Activated T-cell treated with anti-CD3 and anti-CD28 coated beads for 4 hours (primary cell): Measurements from ENCODE around the gene CABCOCO1.

Source experiments
- DNase-seq: peaks from one replicate; pipeline ENCODE4 v3.0.0-alpha.2; 2020

The CABCOCO1 gene

GRCh38 chr10:61787170-61787569 lies 124.4 kb downstream of the CABCOCO1 start:
- no peak for DNase-seq

DNA sequence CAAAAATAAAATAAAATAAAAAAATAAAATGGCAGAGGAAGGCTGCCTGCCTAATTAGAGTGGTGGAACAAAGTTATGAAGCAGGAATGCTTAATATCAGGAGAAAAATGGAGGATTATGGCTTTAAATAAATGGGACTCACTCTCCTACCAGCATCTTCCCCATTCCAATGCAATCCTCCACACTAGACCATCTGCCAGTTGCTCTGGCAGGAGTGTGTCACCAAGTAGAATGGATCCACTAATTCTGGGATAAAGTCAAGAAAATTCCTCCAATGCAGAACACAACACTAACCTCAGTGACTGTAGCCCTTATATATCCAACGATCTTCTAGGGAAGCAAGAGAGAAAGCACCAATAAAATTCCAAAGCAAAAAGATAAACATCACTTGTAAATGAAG lies 126.3 kb downstream of the CABCOCO1 start:
- DNase-seq, result no peak

- no peak for DNase-seq
These were observed 128.5 kb downstream of the CABCOCO1 start for GRCh38 chr10:61791216-61791615.

- no peak for DNase-seq
These were observed 129.5 kb downstream of the CABCOCO1 start for GRCh38 chr10:61792097-61792716.

DNA sequence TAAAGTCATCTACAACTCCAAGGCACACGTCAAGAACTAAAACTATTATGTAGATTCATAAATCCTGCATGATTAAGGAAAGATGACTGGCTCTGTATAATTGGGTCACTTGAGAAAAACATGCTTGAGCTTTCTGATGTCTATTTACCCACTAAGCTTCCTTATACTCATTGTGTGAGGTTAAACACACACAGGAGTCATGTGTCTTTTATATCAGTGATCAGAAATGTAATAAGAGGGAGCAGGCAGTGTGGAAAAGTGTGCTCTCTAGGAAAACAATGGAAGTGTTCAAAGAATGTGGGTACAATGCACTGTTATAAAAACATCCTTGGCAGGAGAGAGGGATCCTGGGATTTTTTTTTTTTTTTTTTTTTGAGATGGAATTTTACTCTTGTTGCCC lies 130.2 kb downstream of the CABCOCO1 start:
- DNase-seq, result no peak

DNA sequence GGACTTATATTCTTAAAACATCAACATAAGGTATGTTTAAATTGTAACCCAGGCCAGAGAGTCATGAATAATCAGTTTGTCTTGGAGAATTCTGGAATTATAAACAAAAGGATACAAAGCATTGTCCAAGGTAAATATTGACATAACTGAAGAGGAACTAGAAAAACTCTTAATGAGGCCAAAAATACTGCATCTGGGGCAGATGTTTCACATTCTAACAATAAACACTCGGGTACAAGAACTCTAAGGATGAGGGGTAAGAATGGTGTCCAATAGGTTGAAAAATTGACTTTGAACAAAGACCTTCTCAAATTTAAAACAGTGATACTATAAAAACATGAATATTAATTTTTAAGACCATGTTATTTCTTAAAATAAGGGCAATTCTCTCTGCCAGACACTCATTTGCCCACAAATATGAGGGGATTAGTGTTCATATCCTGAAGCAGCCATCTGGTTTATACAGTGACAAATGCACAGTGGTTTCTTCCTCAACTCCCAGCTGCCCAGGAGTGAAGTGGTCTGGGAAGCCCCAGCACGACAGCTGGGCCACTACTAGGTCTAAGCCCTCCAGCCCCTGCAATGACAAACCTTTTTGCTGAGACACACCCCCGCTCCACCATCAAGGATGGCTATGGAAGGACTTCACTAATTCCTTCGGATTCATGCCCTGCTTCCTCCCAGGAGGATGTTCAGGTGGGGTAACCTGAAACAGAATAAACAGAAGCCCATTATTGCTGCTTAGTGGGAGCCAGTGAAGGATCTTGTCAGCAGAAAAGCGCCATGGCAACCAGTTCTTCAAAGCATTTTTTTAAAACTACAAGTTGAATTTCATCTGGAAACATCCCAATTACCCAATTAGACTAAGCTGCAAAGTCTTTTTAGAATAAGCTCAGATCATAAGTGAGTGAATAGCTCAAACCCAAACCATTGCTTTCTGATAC lies 131.3 kb downstream of the CABCOCO1 start:
- DNase-seq, result no peak

DNA sequence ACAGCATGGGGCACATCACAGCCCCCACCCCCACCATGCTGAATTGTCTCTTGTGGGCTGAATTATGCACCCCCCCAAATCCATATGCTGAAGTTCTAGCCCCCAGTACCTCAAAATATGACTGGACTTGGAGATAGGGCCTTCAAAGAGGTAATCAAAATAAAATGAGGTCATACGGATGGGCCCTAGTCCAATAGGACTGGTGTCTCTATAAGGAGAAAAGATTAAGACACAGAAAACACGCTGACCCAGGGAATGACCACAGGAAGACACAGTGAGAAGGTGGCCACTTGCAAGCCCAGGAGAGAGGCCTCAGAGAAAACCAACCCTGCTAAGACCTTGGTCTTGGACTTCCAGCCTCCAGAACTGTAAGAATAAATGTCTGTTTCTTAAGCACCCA lies 132.4 kb downstream of the CABCOCO1 start:
- DNase-seq, result no peak

DNA sequence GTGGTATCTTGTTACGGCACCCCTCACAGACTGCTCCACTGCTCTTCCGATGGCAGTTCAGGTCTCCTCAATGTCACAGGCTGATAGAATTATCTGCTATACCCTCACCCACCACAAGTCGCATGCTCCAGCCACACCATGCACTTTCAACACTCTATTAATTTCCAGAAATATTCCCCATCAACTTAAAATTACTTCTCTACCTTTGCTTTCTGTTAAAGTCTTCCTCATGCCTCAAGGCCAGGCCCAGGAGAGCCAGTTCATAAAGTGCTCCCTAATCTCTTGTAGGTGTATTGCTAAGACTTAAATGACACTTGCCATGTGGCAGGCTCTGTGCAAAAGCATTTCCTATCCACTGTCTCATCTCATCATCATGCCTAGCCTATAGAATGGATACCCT lies 132.8 kb downstream of the CABCOCO1 start:
- no peak for DNase-seq

- DNase-seq, result no peak
These were observed 134.1 kb downstream of the CABCOCO1 start for GRCh38 chr10:61796785-61797184.

- DNase-seq, result no peak
These were observed 134.8 kb downstream of the CABCOCO1 start for GRCh38 chr10:61797304-61798153.

- no peak for DNase-seq
These were observed 136.0 kb downstream of the CABCOCO1 start for GRCh38 chr10:61798713-61799112.

DNA sequence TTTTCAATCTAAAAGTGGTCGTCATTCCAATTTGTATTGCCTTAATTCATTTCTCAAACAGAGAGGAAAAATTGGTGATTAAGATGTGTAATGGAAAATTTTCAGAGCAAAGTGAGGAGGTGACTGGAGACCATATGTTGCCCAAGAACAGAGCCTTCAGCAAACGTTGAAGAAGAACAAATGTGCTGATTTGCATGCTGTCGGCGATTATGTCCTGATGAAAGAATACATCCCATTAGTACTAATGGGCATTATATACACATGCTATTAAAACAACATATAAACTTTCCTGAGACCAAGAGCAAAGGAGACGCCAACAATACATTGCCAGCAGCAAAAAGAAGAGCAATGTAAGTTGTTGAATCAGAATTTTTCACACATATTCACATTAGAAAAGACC lies 138.8 kb downstream of the CABCOCO1 start:
- no peak for DNase-seq

- no peak for DNase-seq
These were observed 140.5 kb downstream of the CABCOCO1 start for GRCh38 chr10:61803269-61803668.

- no peak for DNase-seq
These were observed 141.7 kb downstream of the CABCOCO1 start for GRCh38 chr10:61804414-61804813.

DNA sequence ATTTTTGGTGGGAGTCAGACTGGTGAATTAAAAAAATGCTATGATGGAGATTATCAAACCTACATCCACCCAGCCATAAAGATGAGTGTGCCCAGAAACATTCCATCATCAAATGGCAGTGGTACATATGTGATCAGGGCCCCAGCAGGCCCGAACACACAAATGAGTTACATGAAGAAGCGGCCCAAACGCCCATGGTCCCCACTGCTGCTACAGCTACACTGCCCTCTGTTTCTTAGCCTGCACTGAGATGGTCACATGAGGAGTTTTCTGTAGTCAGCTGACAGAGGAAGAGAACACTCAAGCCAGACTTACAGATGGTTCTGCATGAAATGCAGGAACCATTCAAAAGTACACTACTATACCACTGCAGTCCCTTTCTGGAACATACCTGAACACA lies 142.4 kb downstream of the CABCOCO1 start:
- no peak for DNase-seq

GRCh38 chr10:61810263-61810662 lies 147.5 kb downstream of the CABCOCO1 start:
- DNase-seq, result no peak

DNA sequence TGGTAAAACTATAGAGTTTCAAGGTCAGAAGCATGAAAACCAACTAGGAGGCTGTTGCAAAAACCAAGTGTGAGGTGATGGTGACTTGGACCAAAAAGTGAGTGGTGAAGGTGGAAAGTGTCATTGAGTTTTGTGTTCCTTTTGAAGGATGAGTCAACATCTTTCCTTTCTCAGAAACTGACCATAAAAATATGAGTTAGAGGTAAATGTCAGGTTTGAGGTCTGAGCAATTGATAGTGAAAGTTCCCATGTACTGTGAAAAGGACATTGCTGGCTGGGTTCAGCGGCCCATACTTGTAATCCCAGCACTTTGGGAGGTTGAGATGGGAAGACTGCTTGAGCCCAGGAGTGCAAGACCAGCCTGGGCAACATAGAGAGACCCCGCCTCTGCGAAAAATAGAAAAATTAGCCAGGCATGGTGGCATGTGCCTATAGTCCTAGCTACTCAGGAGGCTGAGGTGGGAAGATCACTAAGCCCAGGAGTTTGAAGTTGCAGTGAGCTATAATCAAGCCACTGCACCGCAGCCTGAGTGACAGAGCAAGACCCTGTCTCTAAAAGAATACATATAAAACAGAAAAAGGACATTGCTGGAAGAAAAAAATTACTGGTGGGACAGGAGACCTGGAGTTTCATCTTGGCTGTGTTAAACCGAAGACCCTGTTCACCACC lies 149.5 kb downstream of the CABCOCO1 start:
- DNase-seq, result no peak

DNA sequence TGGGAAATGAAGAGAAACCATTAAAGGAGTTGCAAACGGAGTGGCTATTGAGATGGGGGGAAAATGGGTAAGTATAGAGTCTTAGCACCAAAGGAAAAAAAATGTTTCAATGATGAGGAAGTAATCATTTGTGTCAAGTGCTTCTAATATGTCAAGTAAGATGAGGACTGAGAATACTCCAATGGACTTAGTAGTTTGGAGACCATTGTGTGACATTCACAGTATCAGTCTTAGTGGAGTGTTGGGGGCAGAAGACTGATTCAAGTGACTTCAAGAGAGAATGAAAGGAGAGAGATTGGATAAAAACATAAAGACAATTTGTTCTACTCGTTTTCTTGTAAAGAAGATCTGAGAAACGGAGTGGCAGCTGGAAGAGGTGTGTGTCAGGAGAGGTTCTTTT lies 150.2 kb downstream of the CABCOCO1 start:
- no peak for DNase-seq

DNA sequence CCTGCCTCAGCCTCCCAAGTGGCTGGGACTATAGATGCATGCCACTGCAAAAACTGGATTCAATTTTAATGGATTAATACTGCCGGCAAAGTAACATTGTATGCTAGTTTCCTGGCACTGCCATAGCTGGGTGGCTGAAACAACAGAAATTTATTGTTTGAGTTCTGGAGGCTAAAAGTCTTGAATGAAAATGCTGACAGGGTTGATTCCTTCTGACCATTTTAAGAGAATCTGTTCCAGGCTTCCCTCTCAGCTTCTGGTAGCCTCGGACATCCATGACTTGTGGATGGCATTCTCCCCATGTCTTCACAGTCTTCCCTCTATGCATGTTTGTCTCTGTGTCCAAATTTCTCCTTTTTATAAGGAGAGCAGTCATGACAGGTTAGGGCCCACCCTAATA lies 151.4 kb downstream of the CABCOCO1 start:
- DNase-seq, result no peak

DNA sequence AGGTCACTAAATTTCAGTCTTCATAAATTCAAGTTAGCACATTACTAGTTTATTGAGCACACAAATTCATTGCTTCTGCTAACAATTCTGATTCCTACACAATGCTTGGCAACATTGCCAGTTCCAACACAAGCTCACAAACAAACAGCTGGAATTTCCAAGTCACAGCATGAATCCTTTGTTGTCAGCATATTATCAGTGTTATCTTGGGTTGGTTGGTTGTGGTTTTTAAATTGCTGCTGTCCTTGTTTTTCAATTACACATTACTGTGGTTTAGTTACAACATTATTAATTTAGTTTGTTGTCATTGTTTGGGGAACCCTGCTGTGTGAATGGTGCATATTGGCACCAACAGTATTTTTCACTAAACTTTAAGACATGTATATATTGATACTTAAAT lies 152.8 kb downstream of the CABCOCO1 start:
- no peak for DNase-seq
